Brain microvascular endothelial cell (primary cell): Measurements from ENCODE around the gene WDR7.

Experiments used
- DNase-seq: peaks from one replicate; pipeline ENCODE4 v3.0.0-alpha.2; 2020
- H3K27ac ChIP-seq: fragments of 250-450 bp; sonication (Bioruptor Pico); 2 replicates; pipeline ENCODE4 v1.5.1; 2020; ENCODE audit warnings: mild to moderate bottlenecking, moderate library complexity
- H3K27me3 ChIP-seq: fragments of 250-450 bp; sonication (Bioruptor Pico); replicated peaks from 2 replicates; pipeline ENCODE4 v1.5.1; 2020; ENCODE audit warnings: mild to moderate bottlenecking
- H3K36me3 ChIP-seq: fragments of 250-450 bp; sonication (Bioruptor Pico); replicated peaks from 2 replicates; pipeline ENCODE4 v1.5.1; 2020; ENCODE audit warnings: mild to moderate bottlenecking
- H3K4me3 ChIP-seq: 2 replicates; pipeline ENCODE4 v1.5.1; 2011; ENCODE audit warnings: low read depth, mild to moderate bottlenecking, control low read depth, low read length, moderate library complexity
- CTCF ChIP-seq: IDR thresholded peaks from 2 replicates; pipeline ENCODE4 v1.5.1; 2011; ENCODE audit warnings: low read depth, mild to moderate bottlenecking, moderate library complexity, low read length, control low read depth, inconsistent platforms; ENCODE audit errors: missing control alignments
- in situ Hi-C: cut with HindIII; loops from 2 replicates; pipeline ENCODE4 v1.10.0; 2017; ENCODE audit warnings: low sequenced_read_pairs, low pct_ligation_motif_present

Gene WDR7

GRCh38 chr18:56650944-56651770 lies at the start of gene WDR7:
Gene WDR7 (plus strand): TSS chr18:56651359. CDS start chr18:56672516, 21,157 bp downstream.
- Histone ChIP-seq H3K27ac (peak within 1 kb of the TSS; percentile 45), H3K27me3 (no peaks in the 10 kb centered on the region), H3K4me3 (peak within 1 kb of the TSS; percentile 97), H3K36me3 (no peaks in the 10 kb centered on the region)
- peak; percentile 99 for DNase-seq
- in situ Hi-C loops, result no loop called here
- TF ChIP-seq CTCF, result peak; percentile 15

GRCh38 chr18:56606618-56607017 lies 44.5 kb upstream of the WDR7 start:
- peaks cover 31% of the 10 kb centered on the region for H3K36me3 ChIP-seq
- DNase-seq, result no peak
- in situ Hi-C loops, result no loop called here
- no peak overlapping the region for H3K4me3 ChIP-seq
- H3K27me3 ChIP-seq, result no peaks in the 10 kb centered on the region
- no peak overlapping the region for H3K27ac ChIP-seq
- no peak for TF ChIP-seq CTCF

GRCh38 chr18:56615738-56616520 lies 35.2 kb upstream of the WDR7 start:
- H3K27ac ChIP-seq, result no peak overlapping the region
- H3K27me3 ChIP-seq, result no peaks in the 10 kb centered on the region
- peaks cover 27% of the 10 kb centered on the region for H3K36me3 ChIP-seq
- in situ Hi-C loops, result no loop called here
- no peak for DNase-seq
- no peak overlapping the region for H3K4me3 ChIP-seq
- no peak for TF ChIP-seq CTCF

- peaks cover 2% of the 10 kb centered on the region for H3K36me3 ChIP-seq
- no peak overlapping the region for H3K27ac ChIP-seq
- DNase-seq, result no peak
- in situ Hi-C loops, result no loop called here
- no peak for TF ChIP-seq CTCF
- H3K27me3 ChIP-seq, result no peaks in the 10 kb centered on the region
- H3K4me3 ChIP-seq, result no peak overlapping the region
Measured at GRCh38 chr18:56627991-56628390, 23.2 kb upstream of the WDR7 start.

GRCh38 chr18:56632070-56633022 lies 18.8 kb upstream of the WDR7 start:
- Histone ChIP-seq H3K4me3 (no peak overlapping the region), H3K27ac (no peak overlapping the region), H3K27me3 (no peaks in the 10 kb centered on the region), H3K36me3 (peaks cover 2% of the 10 kb centered on the region)
- in situ Hi-C loops, result no loop called here
- no peak for TF ChIP-seq CTCF
- no peak for DNase-seq
